PC-9 (cell line): ENCODE data around the gene GLB1L2.

Experiments
- EZH2 ChIP-seq: fragments of 200-600 bp; sonication (generic); IDR thresholded peaks from 2 replicates; pipeline ENCODE4 v1.8.0; 2017; ENCODE audit warnings: antibody characterized with exemption, low read depth
- TF ChIP-seq, protein P1 (sequence below): fragments of 200-600 bp; sonication (generic); conservative IDR thresholded peaks from 2 replicates; pipeline ENCODE4 v1.6.1; 2017; ENCODE audit warnings: mixed run types, antibody characterized with exemption, mild to moderate bottlenecking, moderate library complexity

DNA sequence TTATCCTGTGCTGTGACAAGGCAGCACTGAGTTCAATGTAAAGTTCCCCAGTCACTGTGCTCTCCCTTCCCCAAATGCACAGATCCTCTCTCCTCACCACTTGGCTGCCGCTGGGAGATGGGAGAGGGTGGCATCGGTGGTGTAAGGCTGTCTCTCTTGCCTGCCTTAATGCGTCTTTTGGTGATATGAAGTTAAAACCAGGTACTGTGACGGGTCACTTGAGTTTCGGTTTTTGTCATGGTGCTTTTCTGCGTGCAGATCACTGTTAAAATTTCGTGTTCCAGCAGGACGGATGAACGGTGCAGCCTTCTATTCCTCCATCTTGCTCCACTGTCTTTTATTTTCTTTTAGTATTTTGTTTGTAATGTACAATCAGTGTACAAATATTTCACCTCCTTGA, 18.6 kb downstream of the GLB1L2 start:
- TF ChIP-seq, protein P1, sequence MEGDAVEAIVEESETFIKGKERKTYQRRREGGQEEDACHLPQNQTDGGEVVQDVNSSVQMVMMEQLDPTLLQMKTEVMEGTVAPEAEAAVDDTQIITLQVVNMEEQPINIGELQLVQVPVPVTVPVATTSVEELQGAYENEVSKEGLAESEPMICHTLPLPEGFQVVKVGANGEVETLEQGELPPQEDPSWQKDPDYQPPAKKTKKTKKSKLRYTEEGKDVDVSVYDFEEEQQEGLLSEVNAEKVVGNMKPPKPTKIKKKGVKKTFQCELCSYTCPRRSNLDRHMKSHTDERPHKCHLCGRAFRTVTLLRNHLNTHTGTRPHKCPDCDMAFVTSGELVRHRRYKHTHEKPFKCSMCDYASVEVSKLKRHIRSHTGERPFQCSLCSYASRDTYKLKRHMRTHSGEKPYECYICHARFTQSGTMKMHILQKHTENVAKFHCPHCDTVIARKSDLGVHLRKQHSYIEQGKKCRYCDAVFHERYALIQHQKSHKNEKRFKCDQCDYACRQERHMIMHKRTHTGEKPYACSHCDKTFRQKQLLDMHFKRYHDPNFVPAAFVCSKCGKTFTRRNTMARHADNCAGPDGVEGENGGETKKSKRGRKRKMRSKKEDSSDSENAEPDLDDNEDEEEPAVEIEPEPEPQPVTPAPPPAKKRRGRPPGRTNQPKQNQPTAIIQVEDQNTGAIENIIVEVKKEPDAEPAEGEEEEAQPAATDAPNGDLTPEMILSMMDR = no peak
- TF ChIP-seq EZH2 = no peak
